SU-DHL-6 (cell line): Measurements from ENCODE around the gene GNAQ.

Source experiments
- H2AFZ ChIP-seq: fragments of 200-600 bp; sonication (generic); 2 replicates; pipeline ENCODE4 v1.6.1; 2014; ENCODE audit warnings: low read depth, mild to moderate bottlenecking, moderate library complexity, mixed read lengths, antibody characterized with exemption, low read length; ENCODE audit not compliant: severe bottlenecking
- H3F3A ChIP-seq: fragments of 200-600 bp; shearing (Covaris generic); 2 replicates; pipeline ENCODE4 v1.6.0; 2016; ENCODE audit warnings: antibody characterized with exemption, mild to moderate bottlenecking; ENCODE audit not compliant: insufficient read depth
- H3K27ac ChIP-seq: fragments of 200-600 bp; sonication (generic); 2 replicates; pipeline ENCODE4 v1.5.1; 2016; ENCODE audit warnings: low read depth, mild to moderate bottlenecking, low read length, moderate library complexity, mixed read lengths
- H3K27me3 ChIP-seq: fragments of 200-600 bp; sonication (generic), shearing (Covaris generic); 2 replicates; pipeline ENCODE4 v1.6.0; 2014; ENCODE audit warnings: mild to moderate bottlenecking, low read length
- H3K36me3 ChIP-seq: fragments of 200-600 bp; sonication (generic); 2 replicates; pipeline ENCODE4 v1.6.1; 2014; ENCODE audit warnings: mild to moderate bottlenecking, low read length, mixed read lengths
- H3K4me2 ChIP-seq: fragments of 300-600, 200-600 bp; shearing (Covaris generic), sonication (generic); 2 replicates; pipeline ENCODE4 v1.6.0; 2014; ENCODE audit warnings: low read length, low read depth, mild to moderate bottlenecking; ENCODE audit not compliant: poor library complexity, severe bottlenecking
- H3K4me3 ChIP-seq: fragments of 200-600 bp; sonication (generic); 2 replicates; pipeline ENCODE4 v1.5.1; 2014; ENCODE audit warnings: antibody characterized with exemption, low read length, mild to moderate bottlenecking, mixed read lengths; ENCODE audit not compliant: insufficient read depth, poor library complexity, severe bottlenecking
- H3K79me2 ChIP-seq: fragments of 200-600 bp; sonication (generic); 2 replicates; pipeline ENCODE4 v1.6.1; 2014; ENCODE audit warnings: mild to moderate bottlenecking, low read length, moderate library complexity; ENCODE audit not compliant: insufficient read depth
- H3K9ac ChIP-seq: fragments of 200-600 bp; sonication (generic); 2 replicates; pipeline ENCODE4 v1.7.0; 2014; ENCODE audit warnings: mild to moderate bottlenecking, low read length
- H3K9me2 ChIP-seq: fragments of 200-600 bp; sonication (generic); replicated peaks from 2 replicates; pipeline ENCODE4 v1.6.1; 2014; ENCODE audit warnings: low read length; ENCODE audit not compliant: insufficient read depth
- H3K9me3 ChIP-seq: fragments of 200-600 bp; sonication (generic); 2 replicates; pipeline ENCODE4 v1.6.1; 2014; ENCODE audit warnings: low read length, mixed read lengths; ENCODE audit not compliant: insufficient read depth
- H4K20me1 ChIP-seq: fragments of 200-600 bp; sonication (generic); 2 replicates; pipeline ENCODE4 v1.6.1; 2014; ENCODE audit warnings: low read depth, mild to moderate bottlenecking, antibody characterized with exemption, low read length, moderate library complexity, mixed read lengths
- EZH2phosphoT487 ChIP-seq: fragments of 200-600 bp; sonication (generic), shearing (Covaris generic); conservative IDR thresholded peaks from 2 replicates; pipeline ENCODE4 v1.6.1; 2018; ENCODE audit warnings: mild to moderate bottlenecking, antibody characterized with exemption, low read length, moderate library complexity, mixed read lengths
- TF ChIP-seq, protein P1 (sequence below): fragments of 200-600 bp; sonication (generic); IDR thresholded peaks from one replicate; pipeline ENCODE4 v1.5.1; 2017; ENCODE audit warnings: antibody characterized with exemption, mild to moderate bottlenecking, low read length, moderate library complexity; ENCODE audit not compliant: insufficient read depth, poor library complexity, severe bottlenecking

Gene GNAQ

DNA sequence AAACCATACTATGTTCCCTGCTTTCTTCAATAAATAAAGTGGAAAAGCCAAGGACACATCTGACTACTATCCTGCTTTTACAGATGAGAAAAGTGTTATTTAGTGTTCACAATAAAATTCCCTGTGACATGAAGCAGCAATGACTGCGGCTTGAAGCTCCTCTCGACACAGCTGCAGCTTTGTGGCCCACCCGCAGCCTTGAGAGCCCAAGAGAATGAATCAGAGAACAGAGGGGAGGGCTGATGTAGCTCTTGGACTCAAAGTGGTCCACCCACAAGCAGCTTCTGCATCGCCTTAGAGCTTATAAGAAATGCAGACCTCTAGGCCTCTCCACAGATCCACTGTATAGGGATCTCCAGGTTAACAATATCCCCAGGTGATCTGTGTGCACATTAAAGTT lies 202.2 kb downstream of the GNAQ start:
- Histone ChIP-seq H3K9me2 (no peaks in the 10 kb centered on the region), H3F3A (no peaks in the 10 kb centered on the region), H3K79me2 (no peaks in the 10 kb centered on the region), H3K9ac (no peak overlapping the region), H3K36me3 (no peaks in the 10 kb centered on the region), H3K27me3 (no peaks in the 10 kb centered on the region), H4K20me1 (no peaks in the 10 kb centered on the region), H2AFZ (no peak overlapping the region), H3K9me3 (no peaks in the 10 kb centered on the region), H3K27ac (no peak overlapping the region), H3K4me3 (no peak overlapping the region), H3K4me2 (no peak overlapping the region)
- TF ChIP-seq EZH2phosphoT487 = no peak
- TF ChIP-seq, protein P1, sequence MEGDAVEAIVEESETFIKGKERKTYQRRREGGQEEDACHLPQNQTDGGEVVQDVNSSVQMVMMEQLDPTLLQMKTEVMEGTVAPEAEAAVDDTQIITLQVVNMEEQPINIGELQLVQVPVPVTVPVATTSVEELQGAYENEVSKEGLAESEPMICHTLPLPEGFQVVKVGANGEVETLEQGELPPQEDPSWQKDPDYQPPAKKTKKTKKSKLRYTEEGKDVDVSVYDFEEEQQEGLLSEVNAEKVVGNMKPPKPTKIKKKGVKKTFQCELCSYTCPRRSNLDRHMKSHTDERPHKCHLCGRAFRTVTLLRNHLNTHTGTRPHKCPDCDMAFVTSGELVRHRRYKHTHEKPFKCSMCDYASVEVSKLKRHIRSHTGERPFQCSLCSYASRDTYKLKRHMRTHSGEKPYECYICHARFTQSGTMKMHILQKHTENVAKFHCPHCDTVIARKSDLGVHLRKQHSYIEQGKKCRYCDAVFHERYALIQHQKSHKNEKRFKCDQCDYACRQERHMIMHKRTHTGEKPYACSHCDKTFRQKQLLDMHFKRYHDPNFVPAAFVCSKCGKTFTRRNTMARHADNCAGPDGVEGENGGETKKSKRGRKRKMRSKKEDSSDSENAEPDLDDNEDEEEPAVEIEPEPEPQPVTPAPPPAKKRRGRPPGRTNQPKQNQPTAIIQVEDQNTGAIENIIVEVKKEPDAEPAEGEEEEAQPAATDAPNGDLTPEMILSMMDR = no peak

- Histone ChIP-seq H3K79me2 (no peaks in the 10 kb centered on the region), H3K27me3 (no peaks in the 10 kb centered on the region), H3K4me2 (peak overlapping the region; percentile 17), H3K9me3 (no peaks in the 10 kb centered on the region), H3K4me3 (no peak overlapping the region), H2AFZ (no peak overlapping the region), H3K36me3 (no peaks in the 10 kb centered on the region), H3K9me2 (no peaks in the 10 kb centered on the region), H4K20me1 (no peaks in the 10 kb centered on the region), H3K27ac (no peak overlapping the region), H3F3A (no peaks in the 10 kb centered on the region), H3K9ac (no peak overlapping the region)
- TF ChIP-seq, protein P1 = no peak
- TF ChIP-seq EZH2phosphoT487 = no peak
Observed at GRCh38 chr9:77827104-77827784, 204.4 kb downstream of the GNAQ start.

GRCh38 chr9:77826621-77827020 lies 205.0 kb downstream of the GNAQ start:
- Histone ChIP-seq H2AFZ (no peak overlapping the region), H4K20me1 (no peaks in the 10 kb centered on the region), H3K9me2 (no peaks in the 10 kb centered on the region), H3K36me3 (no peaks in the 10 kb centered on the region), H3K4me2 (no peak overlapping the region), H3K9me3 (no peaks in the 10 kb centered on the region), H3K27me3 (no peaks in the 10 kb centered on the region), H3K79me2 (no peaks in the 10 kb centered on the region), H3F3A (no peaks in the 10 kb centered on the region), H3K9ac (no peak overlapping the region), H3K4me3 (no peak overlapping the region), H3K27ac (no peak overlapping the region)
- TF ChIP-seq EZH2phosphoT487 = no peak
- TF ChIP-seq, protein P1 = no peak
